Keratinocyte (primary cell): Measurements from ENCODE around the gene NPS.

Source experiments
- CTCF ChIP-seq, 3 experiments: IDR thresholded peaks in 1 of 3; conservative IDR thresholded peaks in 1 of 3; optimal IDR thresholded peaks in 1 of 3; 2 replicates in 2 of 3; 3 replicates in 1 of 3; pipeline versions ENCODE3 to v1.5.1; 2011; ENCODE audit warnings: low read length in 3 of 3, mild to moderate bottlenecking in 3 of 3, moderate library complexity in 2 of 3, control low read depth in 1 of 3, inconsistent platforms in 1 of 3; ENCODE audit not compliant: insufficient read depth in 2 of 3; ENCODE audit errors: extremely low read depth in 1 of 3
- EZH2 ChIP-seq: IDR thresholded peaks from one replicate; pipeline ENCODE4 v1.6.1; 2012; ENCODE audit warnings: inconsistent platforms, mild to moderate bottlenecking, low read length, moderate library complexity

- TF ChIP-seq EZH2 = no peak
- TF ChIP-seq CTCF (optimal IDR thresholded peaks at IDR 0.05 in 1 of 3, IDR thresholded peaks at IDR 0.05 in 1 of 3, conservative IDR thresholded peaks at IDR 0.05 in 1 of 3; ENCODE audit: extremely low read depth in 1 of 3, insufficient read depth in 2 of 3, low read length in 3 of 3) = no peak
These were observed 28.5 kb downstream of the NPS start for GRCh38 chr10:127577376-127578258.
